Renal cortex interstitium (tissue), 11 donors: ENCODE measurements around the gene LYRM4. TPM values are rescaled to one million over a fixed set of nuclear protein-coding genes. Genes with fewer than 3 reads are reported as not detected.
"Not testable (repeated sequence)": the region's sequence is repeated elsewhere in the genome, so short reads cannot be mapped to it uniquely, and the experiment has no call there.

Experiments used
- DNase-seq, 11 donors: peaks; one replicate each; pipeline ENCODE4 v3.0.0-alpha.2; 2013; ENCODE audit warnings: low read depth in 9 of 11, low spot score in 4 of 11; ENCODE audit errors: extremely low read depth in 1 of 11
- polyA plus RNA-seq, 3 donors: library from polyadenylated mRNA; unstranded; fragments of 120-200 nt; gene quantifications; one replicate each; pipeline ENCODE4 v1.2.1, GENCODE V29; 2013; ENCODE audit not compliant: insufficient read length in 3 of 3

LYRM4 gene
- polyA plus RNA-seq, 3 donors: 41.8 to 46.0 (median 43.6) TPM

GRCh38 chr6:5082487-5083306 lies 178.1 kb downstream of the LYRM4 start:
- no peak for DNase-seq

- DNase-seq: no peak
Observed at GRCh38 chr6:5081955-5082354, 178.8 kb downstream of the LYRM4 start.

DNA sequence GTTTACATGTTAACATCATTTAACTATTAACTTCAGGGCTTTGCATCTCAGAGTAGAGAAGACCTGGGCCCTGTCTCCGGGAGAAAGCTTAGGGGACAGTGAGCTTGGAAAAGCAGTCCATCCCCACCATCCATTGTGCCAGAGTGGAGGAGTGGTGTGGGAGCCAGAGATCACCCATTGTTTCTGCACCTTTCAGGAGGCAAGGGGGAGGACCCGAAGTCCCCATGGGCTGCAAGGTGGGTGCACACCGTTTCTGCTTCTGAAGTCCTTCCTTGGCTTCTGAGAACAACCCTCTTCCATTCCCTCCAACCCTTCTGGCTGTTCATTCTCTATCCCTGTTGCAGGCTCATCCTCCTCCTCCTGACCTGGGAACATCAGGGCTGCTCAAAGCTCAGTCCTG lies 179.6 kb downstream of the LYRM4 start:
- no peak for DNase-seq

DNA sequence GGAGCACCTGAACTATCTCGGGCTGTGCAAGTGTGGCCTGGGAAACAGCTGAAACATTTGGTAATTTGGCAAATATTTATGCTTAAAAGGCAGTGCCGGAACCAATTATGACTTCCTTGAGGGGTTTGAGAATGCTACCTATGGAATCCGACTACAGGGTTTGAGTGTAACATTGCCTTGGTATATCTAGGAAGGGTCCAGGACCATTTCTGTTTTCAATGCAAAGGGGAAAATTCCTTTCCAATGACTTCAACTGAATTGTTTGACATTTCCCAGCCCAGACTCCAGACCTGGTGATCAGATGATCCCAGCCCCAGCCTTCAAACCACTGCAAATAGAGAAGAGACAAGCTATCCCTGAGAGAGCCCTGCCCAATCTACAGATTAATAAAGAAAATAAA lies 180.2 kb downstream of the LYRM4 start:
- no peak for DNase-seq

DNA sequence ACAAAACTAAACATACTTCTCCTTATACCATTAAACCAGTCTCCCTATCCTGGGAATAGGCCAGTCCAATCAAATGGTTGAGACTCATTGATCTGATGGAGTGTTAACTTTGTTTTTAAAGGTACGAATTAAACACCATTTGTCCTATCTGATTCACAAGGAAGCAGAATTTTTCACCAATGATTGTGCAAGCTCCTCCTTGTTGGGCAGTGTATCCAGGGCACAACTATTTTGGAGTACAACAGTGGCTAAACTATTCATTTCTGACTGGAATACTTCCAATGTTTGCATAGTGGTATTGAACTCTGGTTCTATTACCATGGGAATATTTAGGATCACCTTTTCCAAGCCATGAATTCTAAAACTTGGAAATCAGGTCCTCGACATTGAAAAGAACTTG lies 181.1 kb downstream of the LYRM4 start:
- DNase-seq: no peak

- DNase-seq: no peak
Observed at GRCh38 chr6:5078121-5078669, 182.6 kb downstream of the LYRM4 start.

- no peak for DNase-seq
Observed at GRCh38 chr6:5076931-5077330, 183.8 kb downstream of the LYRM4 start.

DNA sequence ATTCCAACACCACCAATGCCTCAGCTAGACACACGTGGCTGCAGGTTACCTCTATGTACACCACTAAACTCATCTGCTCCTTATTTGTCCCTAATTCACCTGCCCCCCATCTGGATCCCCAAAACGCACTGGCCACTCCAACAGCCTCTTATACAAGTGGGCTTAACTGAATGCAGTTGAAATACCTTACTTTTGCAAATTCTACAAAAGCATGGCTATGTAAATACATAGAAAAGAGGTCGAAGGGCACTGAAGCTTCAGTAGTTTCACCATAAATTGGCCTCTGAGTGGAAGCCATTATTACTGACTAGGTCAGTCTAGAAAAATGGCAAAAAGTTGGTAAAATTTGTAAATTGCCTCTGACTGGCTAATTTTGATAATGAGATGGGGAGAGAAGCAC lies 186.8 kb downstream of the LYRM4 start:
- DNase-seq: no peak

DNA sequence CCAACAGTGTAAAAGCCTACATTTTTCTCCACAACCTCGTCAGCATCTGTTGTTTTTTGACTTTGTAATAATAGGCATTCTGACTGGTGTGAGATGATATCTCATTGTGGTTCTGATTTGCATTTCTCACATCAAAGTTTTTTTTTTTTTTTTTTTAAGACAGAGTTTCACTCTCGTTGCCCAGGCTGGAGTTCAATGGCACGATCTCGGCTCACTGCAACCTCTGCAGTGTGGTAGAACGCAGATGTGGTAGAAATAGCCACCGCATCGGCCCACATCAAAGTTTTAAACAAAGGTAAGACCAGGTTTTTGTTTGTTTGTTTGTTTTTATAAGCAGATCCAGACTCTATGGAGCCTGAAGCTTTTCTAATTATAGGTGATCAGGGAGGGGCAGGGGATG lies 188.3 kb downstream of the LYRM4 start:
- no peak for DNase-seq

GRCh38 chr6:5071216-5071615 lies 189.5 kb downstream of the LYRM4 start:
- DNase-seq: no peak

DNA sequence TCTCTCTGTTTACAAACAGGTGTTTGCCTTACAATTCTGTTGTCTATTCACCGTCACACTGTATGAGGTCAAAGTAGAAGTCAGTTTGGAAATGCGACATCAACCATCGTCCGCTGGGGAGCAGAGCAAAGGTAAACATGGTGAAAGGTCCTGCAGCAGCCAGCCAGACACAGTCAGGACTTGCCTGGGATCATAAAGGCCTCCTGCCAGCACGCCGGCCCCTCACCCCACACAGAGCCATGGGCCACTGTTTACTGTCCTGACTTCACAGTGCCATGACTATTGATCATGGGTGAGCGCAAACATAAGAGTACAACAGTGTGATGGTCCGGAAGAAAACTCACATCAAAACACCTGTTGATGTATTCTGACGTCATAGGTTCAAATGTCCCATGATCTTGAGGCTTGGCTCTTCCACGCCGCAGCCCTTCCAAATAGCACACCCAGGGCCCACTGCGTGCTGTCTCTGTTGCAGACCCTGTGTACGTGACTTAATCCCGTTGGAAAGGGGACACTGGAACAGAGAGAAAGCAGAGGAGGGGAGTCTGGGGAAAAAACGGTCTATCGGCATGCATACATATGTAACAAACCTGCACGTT lies 192.5 kb downstream of the LYRM4 start:
- DNase-seq: no peak

- no peak for DNase-seq
Observed at GRCh38 chr6:5067305-5067704, 193.4 kb downstream of the LYRM4 start.

DNA sequence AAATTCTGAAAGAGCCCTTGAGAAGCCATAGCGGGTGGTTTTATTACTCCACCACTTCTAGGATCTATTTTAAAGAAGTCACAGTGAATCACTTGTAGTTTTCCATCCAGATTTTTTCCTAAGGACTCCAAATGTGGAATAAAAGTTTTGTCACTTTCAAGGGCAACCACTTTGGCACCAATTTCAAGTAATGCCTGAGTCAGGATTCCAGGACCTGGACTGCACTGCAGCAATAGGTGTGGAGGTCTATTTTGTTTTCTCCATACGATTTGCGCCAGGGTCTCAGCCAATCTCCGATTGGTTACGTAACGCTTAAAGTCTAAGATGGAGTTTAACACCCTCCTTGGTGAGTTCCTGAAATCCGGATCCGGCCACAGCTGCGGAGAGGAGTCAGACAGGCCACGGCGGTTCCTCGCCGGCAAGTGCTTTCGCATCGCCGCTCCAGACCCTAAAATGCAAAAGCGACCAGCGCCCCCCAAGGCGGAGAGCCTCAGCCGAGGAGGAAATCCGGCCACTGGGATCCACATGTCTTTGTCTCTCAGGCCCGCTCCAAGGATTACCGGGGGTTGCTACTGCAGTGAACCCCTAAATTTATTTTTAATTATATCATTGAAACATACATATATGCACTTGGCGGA lies 194.2 kb downstream of the LYRM4 start:
- DNase-seq: no peak

- no peak for DNase-seq
Observed at GRCh38 chr6:5063617-5064016, 197.1 kb downstream of the LYRM4 start.

DNA sequence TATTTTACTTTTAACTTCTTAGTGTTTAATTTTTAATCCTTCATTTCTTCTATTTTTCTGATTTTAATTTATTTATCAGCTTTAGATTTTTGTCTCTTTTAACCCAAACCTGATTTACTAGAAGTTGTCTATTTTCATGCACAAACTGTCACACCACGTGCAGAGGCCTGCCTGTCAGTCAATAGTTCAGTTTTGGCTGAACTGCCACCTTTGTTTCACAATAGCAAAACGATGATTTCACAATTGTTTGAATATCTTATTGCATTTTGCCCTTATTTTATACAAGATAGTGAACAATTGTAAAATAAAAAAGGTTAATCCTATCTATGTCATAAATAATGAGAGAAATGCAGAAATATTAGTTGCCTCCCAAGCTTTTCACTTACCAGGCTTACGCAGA lies 199.6 kb downstream of the LYRM4 start:
- no peak for DNase-seq

- not testable (repeated sequence) for DNase-seq
Observed at GRCh38 chr6:5060439-5060838, 200.3 kb downstream of the LYRM4 start.

- DNase-seq: no peak
Observed at GRCh38 chr6:5059036-5059896, 201.5 kb downstream of the LYRM4 start.
